Activated naive CD4-positive, alpha-beta T cell treated with anti-CD3 and anti-CD28 coated beads, Interleukin-2, amount 10 ng/mL, durations not matched to agents 7 days and 5 days (primary cell): Measurements from ENCODE around the gene TENT5C.
A peak's percentile ranks its signal among the peaks of the same experiment; 100 is the strongest.

Experiments
- CTCF ChIA-PET: fragments of 350-600 bp; sonication (Branson Sonifier 250); formaldehyde crosslinking; loops from one replicate; lab custom pipeline; 2021; ENCODE audit warnings: antibody characterized with exemption; lab: Charles Lee
- DNase-seq: peaks from one replicate; pipeline ENCODE4 v3.0.0-alpha.2; 2020
- H3K27ac Mint-ChIP-seq: one replicate; pipeline ENCODE4 v1.8.0; 2021; ENCODE audit warnings: mild to moderate bottlenecking, moderate library complexity, mixed read lengths
- H3K27me3 Mint-ChIP-seq: one replicate; pipeline ENCODE4 v1.8.0; 2021; ENCODE audit warnings: mild to moderate bottlenecking, mixed read lengths
- H3K36me3 Mint-ChIP-seq: one replicate; pipeline ENCODE4 v1.8.0; 2021; ENCODE audit warnings: mixed read lengths
- H3K4me1 Mint-ChIP-seq: one replicate; pipeline ENCODE4 v1.8.0; 2021; ENCODE audit warnings: mixed read lengths
- H3K4me3 Mint-ChIP-seq: one replicate; pipeline ENCODE4 v1.8.0; 2021; ENCODE audit warnings: mild to moderate bottlenecking, moderate library complexity, mixed read lengths
- H3K9me3 Mint-ChIP-seq: one replicate; pipeline ENCODE4 v1.8.0; 2021; ENCODE audit warnings: mixed read lengths

The TENT5C gene

GRCh38 chr1:117657949-117658660 lies 52.3 kb downstream of the TENT5C start:
- Mint-ChIP-seq H3K4me1 (peaks cover 97% of the 10 kb centered on the region), H3K27ac (peak overlapping the region; percentile 87), H3K27me3 (peaks cover 15% of the 10 kb centered on the region), H3K4me3 (peak overlapping the region; percentile 40), H3K36me3 (peaks cover 18% of the 10 kb centered on the region), H3K9me3 (peaks cover 14% of the 10 kb centered on the region)
- no peak for DNase-seq
- CTCF ChIA-PET, result interaction anchor here (1.5 to 4.6 kb wide), 2 partner anchors 52 to 123 kb away, joined by 4 to 23 read pairs; no protein-coding TSS in a partner anchor

- Mint-ChIP-seq H3K9me3 (peaks cover 18% of the 10 kb centered on the region), H3K36me3 (peaks cover 23% of the 10 kb centered on the region), H3K4me1 (peaks cover 97% of the 10 kb centered on the region), H3K4me3 (peak overlapping the region; percentile 40), H3K27ac (peak overlapping the region; percentile 87), H3K27me3 (peaks cover 11% of the 10 kb centered on the region)
- CTCF ChIA-PET, result interaction anchor here (1.5 to 4.6 kb wide), 2 partner anchors 52 to 123 kb away, joined by 4 to 23 read pairs; no protein-coding TSS in a partner anchor
- DNase-seq, result peak; percentile 90
Observed at GRCh38 chr1:117658676-117659075, 52.8 kb downstream of the TENT5C start.

- H3K4me1 Mint-ChIP-seq, result peaks cover 97% of the 10 kb centered on the region
- H3K36me3 Mint-ChIP-seq, result peaks cover 28% of the 10 kb centered on the region
- H3K4me3 Mint-ChIP-seq, result peak overlapping the region; percentile 40
- H3K27ac Mint-ChIP-seq, result peak overlapping the region; percentile 87
- peaks cover 19% of the 10 kb centered on the region for H3K9me3 Mint-ChIP-seq
- CTCF ChIA-PET, result interaction anchor here (1.3 to 4.6 kb wide), 3 partner anchors 52 to 124 kb away, joined by 4 to 23 read pairs (median 5); no protein-coding TSS in a partner anchor
- H3K27me3 Mint-ChIP-seq, result peaks cover 9% of the 10 kb centered on the region
- DNase-seq, result peak; percentile 56
Observed at GRCh38 chr1:117659550-117660270, 53.9 kb downstream of the TENT5C start.

- Mint-ChIP-seq H3K4me1 (peaks cover 97% of the 10 kb centered on the region), H3K27ac (peak overlapping the region; percentile 87), H3K27me3 (peaks cover 9% of the 10 kb centered on the region), H3K36me3 (peaks cover 28% of the 10 kb centered on the region), H3K4me3 (peak overlapping the region; percentile 46), H3K9me3 (peaks cover 19% of the 10 kb centered on the region)
- no peak for DNase-seq
- CTCF ChIA-PET, result interaction anchor here (0.7 to 4.6 kb wide), 3 partner anchors 36 to 125 kb away, joined by 3 to 23 read pairs (median 5); no protein-coding TSS in a partner anchor
Observed at GRCh38 chr1:117660271-117660965, 54.6 kb downstream of the TENT5C start.

GRCh38 chr1:117661027-117661426 lies 55.2 kb downstream of the TENT5C start:
- Mint-ChIP-seq H3K36me3 (peaks cover 28% of the 10 kb centered on the region), H3K27me3 (peaks cover 9% of the 10 kb centered on the region), H3K27ac (peak overlapping the region; percentile 87), H3K4me1 (peaks cover 97% of the 10 kb centered on the region), H3K9me3 (peaks cover 19% of the 10 kb centered on the region), H3K4me3 (peak overlapping the region; percentile 46)
- CTCF ChIA-PET, result interaction anchor here (0.7 to 4.6 kb wide), 4 partner anchors 13 to 126 kb away, joined by 3 to 23 read pairs (median 3); no protein-coding TSS in a partner anchor
- DNase-seq, result peak; percentile 72

- no peak for DNase-seq
- Mint-ChIP-seq H3K4me1 (peaks cover 98% of the 10 kb centered on the region), H3K9me3 (peaks cover 19% of the 10 kb centered on the region), H3K36me3 (peaks cover 33% of the 10 kb centered on the region), H3K27me3 (no peaks in the 10 kb centered on the region), H3K27ac (peak overlapping the region; percentile 97), H3K4me3 (no peak overlapping the region)
- CTCF ChIA-PET, result interaction anchor here (1.7 kb wide), 1 partner anchor 91 kb away, joined by 4 read pairs; no protein-coding TSS in a partner anchor
Observed at GRCh38 chr1:117662667-117663066, 56.8 kb downstream of the TENT5C start.

GRCh38 chr1:117663156-117663902 lies 57.5 kb downstream of the TENT5C start:
- DNase-seq, result no peak
- Mint-ChIP-seq H3K27me3 (no peaks in the 10 kb centered on the region), H3K27ac (peak overlapping the region; percentile 97), H3K36me3 (peaks cover 37% of the 10 kb centered on the region), H3K9me3 (peaks cover 19% of the 10 kb centered on the region), H3K4me1 (peaks cover 100% of the 10 kb centered on the region), H3K4me3 (no peak overlapping the region)
- CTCF ChIA-PET, result interaction anchor here (1.7 to 1.8 kb wide), 2 partner anchors 11 to 91 kb away, joined by 4 to 7 read pairs; no protein-coding TSS in a partner anchor

GRCh38 chr1:117664314-117664713 lies 58.5 kb downstream of the TENT5C start:
- Mint-ChIP-seq H3K27me3 (peaks cover under 1% of the 10 kb centered on the region), H3K4me1 (peaks cover 91% of the 10 kb centered on the region), H3K36me3 (peaks cover 37% of the 10 kb centered on the region), H3K9me3 (peaks cover 19% of the 10 kb centered on the region), H3K27ac (peak overlapping the region; percentile 97), H3K4me3 (no peak overlapping the region)
- CTCF ChIA-PET, result interaction anchor here (1.8 to 2.5 kb wide), 2 partner anchors 9 to 10 kb away, joined by 7 to 10 read pairs; no protein-coding TSS in a partner anchor
- peak; percentile 76 for DNase-seq

GRCh38 chr1:117665556-117666270 lies 59.9 kb downstream of the TENT5C start:
- Mint-ChIP-seq H3K4me3 (no peak overlapping the region), H3K27ac (peak overlapping the region; percentile 97), H3K4me1 (peaks cover 81% of the 10 kb centered on the region), H3K27me3 (peaks cover 8% of the 10 kb centered on the region), H3K9me3 (peaks cover 19% of the 10 kb centered on the region), H3K36me3 (peaks cover 37% of the 10 kb centered on the region)
- no peak for DNase-seq
- CTCF ChIA-PET, result interaction anchor here (0.7 to 2.5 kb wide), 5 partner anchors 9 to 136 kb away, joined by 3 to 10 read pairs (median 3); no protein-coding TSS in a partner anchor

GRCh38 chr1:117669572-117669971 lies 63.7 kb downstream of the TENT5C start:
- Mint-ChIP-seq H3K9me3 (no peaks in the 10 kb centered on the region), H3K27me3 (peaks cover 36% of the 10 kb centered on the region), H3K4me1 (peaks cover 67% of the 10 kb centered on the region), H3K4me3 (no peak overlapping the region), H3K27ac (no peak overlapping the region), H3K36me3 (peaks cover 9% of the 10 kb centered on the region)
- no peak for DNase-seq
- CTCF ChIA-PET, result interaction anchor here (0.6 to 9.7 kb wide), 2 partner anchors 36 to 134 kb away, joined by 3 to 160 read pairs; no protein-coding TSS in a partner anchor

GRCh38 chr1:117670976-117671780 lies 65.3 kb downstream of the TENT5C start:
- Mint-ChIP-seq H3K4me1 (peaks cover 52% of the 10 kb centered on the region), H3K27ac (no peak overlapping the region), H3K36me3 (peaks cover 9% of the 10 kb centered on the region), H3K9me3 (no peaks in the 10 kb centered on the region), H3K4me3 (no peak overlapping the region), H3K27me3 (peaks cover 43% of the 10 kb centered on the region)
- CTCF ChIA-PET, result interaction anchor here (1.1 to 9.7 kb wide), 5 partner anchors 22 to 158 kb away, joined by 3 to 160 read pairs (median 5); no protein-coding TSS in a partner anchor
- no peak for DNase-seq
